SU-DHL-6 (cell line): ENCODE data around the gene RNF130.

ENCODE experiments used
- CTCF ChIP-seq: fragments of 200-600 bp; sonication (generic); IDR thresholded peaks from one replicate; pipeline ENCODE4 v1.5.1; 2017; ENCODE audit warnings: antibody characterized with exemption, mild to moderate bottlenecking, low read length, moderate library complexity; ENCODE audit not compliant: insufficient read depth, poor library complexity, severe bottlenecking
- EZH2phosphoT487 ChIP-seq: fragments of 200-600 bp; sonication (generic), shearing (Covaris generic); conservative IDR thresholded peaks from 2 replicates; pipeline ENCODE4 v1.6.1; 2018; ENCODE audit warnings: mild to moderate bottlenecking, antibody characterized with exemption, low read length, moderate library complexity, mixed read lengths

DNA sequence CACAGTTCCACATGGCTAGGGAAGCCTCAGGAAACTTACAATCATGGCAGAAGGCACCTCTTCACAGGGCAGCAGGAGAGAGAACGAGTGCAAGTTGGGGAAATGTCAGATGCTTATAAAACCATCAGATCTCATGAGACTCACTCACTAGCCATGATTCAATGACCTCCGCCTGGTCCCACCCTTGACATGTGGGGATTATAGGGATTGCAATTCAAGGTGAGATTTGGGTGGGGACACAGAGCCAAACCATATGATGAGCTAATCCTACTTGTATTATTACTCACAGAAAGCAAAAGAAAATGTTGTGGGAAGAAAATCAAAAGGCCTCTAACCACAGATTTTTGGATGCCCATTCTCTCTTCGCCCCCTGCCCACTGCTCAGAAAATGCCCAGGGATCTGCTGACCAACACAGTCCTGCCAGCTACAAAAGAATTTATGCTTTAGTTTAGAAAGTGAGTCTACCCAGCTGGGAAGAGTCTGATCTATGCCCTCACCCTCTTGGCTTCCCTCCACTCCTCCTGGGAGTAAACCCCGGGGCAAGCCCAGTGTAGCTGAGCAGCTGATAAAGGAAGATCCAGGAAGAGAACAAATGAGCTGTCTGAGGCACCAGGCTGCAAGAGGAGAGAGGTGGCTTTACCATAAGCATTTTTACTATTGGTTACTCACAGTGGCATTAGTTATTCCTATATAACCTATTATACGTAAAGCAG lies 53.1 kb downstream of the RNF130 start:
- no peak for TF ChIP-seq CTCF
- TF ChIP-seq EZH2phosphoT487, result no peak
